Adrenal gland (tissue), 5 donors: Measurements from ENCODE around the gene GPR25.

Source experiments
- CTCF ChIP-seq, 6 experiments: fragments of 450-650 bp in 4 of 6; fragments of 200-600 bp in 2 of 6; sonication (generic) in 1 of 6; IDR thresholded peaks; 1 replicate in 5 of 6; 2 replicates in 1 of 6; pipeline versions ENCODE4 v1.5.1 to v1.8.0; 2016 to 2021; ENCODE audit warnings: antibody characterized with exemption in 6 of 6, mild to moderate bottlenecking in 2 of 6, moderate library complexity in 1 of 6
- POLR2A ChIP-seq, 2 donors: fragments of 450-650 bp; IDR thresholded peaks; one replicate each; pipeline ENCODE4 v1.6.1; 2017; ENCODE audit warnings: antibody characterized with exemption in 2 of 2, mild to moderate bottlenecking in 2 of 2, moderate library complexity in 1 of 2
- donor health status: DM: no; HTN: no; CAD: no.

GRCh38 chr1:200894712-200895442 lies 22.1 kb downstream of the GPR25 start, which contains the start of gene INAVA:
- TF ChIP-seq POLR2A (IDR thresholded peaks at IDR 0.05) (no peak), CTCF (IDR thresholded peaks at IDR 0.05) (no peak)
